HG03469 (cell line): Measurements from ENCODE around the gene EPB42.

ENCODE experiments used
- ATAC-seq: cut with Tn5 transposase; IDR thresholded peaks from one replicate; pipeline ENCODE4 v1.9.1; 2021; ENCODE audit warnings: mild to moderate bottlenecking, moderate library complexity, moderate number of reproducible peaks; ENCODE audit not compliant: unreplicated experiment

Gene EPB42

DNA sequence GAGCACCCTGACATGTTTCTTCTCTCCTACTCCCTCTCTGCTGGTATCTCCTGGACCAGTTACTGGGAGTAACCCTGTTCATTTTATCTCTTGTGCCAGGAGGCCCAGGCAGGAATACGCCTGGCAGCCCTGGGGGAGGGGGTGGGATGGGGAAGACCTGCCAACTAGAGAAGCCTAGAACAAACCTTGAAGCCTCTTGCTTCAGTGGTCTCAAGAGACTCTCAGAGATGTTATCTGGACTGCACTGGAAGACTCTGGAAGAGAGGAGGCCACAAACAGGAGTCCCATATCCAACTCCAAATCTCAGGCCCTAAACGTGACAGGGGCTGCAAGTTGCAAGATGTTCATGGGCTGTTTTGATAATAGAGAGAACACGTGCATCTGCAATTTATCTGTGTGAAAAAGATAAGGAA, at the start of gene EPB42:
Gene EPB42 (minus strand): TSS at position 28 of the 413 bp plus-strand sequence. CDS start 193 bp downstream, outside the sequence.
- ATAC-seq: no peak

DNA sequence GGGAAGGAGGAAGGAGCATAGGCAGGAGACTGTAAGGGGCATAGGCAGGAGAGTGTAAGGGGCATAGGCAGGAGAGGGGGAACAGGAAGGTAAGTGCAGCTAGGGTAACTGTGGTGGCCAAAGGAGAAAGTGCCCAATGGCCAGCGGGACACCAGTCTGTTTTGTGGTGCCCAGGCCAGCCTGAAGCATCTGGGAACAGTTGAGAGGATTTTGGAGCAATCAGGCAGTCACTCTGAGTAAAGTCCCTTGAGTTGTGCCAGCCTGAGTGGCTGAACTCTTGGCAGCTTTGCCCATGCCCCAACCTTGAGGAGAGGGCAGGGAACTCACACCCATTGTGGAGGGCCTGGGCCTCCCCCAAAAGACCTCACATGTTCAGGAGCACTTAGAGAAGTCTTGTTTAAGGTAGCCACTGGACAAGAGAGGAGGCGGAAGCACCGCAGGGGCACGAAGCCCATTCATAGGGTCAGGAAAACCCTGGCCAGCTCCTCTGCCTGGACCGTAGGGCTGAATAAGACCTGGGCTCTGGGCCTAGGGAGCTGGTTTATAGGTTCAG, 49.4 kb upstream of the EPB42 start:
- ATAC-seq: no peak

DNA sequence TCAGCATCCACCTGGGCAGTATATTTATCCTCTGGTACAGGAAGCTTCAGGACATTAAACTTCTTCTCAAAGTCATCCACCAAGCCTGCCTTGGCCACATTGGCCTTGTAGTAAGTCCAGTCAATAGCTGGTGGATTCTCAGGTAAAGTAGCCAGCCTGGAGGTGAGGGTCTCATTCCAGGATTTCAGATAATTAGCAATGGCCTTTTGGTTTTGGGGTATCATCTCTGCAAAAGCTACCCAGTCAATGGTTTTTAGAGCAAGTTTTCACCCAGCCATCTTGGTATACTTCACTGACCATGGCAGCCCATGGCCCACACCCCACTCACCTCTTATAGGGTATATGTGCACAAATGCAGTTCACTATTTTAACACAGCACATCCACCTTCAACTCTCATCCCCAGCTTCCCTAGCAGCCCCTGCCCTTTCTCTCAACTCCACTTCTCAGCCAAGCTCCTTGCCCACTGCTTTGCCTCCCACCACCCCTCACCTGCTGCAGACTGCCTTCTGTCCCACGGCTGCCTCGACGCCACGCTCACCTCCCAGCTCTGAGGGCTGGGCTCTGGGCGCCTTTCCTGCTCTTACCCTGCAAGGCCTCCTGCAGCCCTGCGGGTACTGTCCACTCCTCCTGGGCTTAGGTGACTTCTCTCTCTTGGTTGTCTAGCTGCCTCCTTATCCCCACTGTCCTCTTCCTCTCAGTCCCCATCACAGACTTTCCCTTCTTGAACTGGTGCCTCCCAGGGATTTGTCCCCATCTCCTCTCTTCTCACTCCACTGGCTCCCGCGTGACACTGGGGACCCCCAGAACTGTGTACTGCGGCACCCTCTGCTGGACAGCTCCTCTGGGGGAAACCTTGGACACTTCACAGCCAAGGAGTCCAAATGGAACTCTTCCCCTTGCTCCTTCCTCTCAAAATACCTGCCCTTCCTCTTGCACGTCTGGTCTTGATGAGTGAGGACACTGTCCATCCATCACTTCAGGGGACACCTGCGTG, 47.6 kb upstream of the EPB42 start:
- ATAC-seq: no peak

DNA sequence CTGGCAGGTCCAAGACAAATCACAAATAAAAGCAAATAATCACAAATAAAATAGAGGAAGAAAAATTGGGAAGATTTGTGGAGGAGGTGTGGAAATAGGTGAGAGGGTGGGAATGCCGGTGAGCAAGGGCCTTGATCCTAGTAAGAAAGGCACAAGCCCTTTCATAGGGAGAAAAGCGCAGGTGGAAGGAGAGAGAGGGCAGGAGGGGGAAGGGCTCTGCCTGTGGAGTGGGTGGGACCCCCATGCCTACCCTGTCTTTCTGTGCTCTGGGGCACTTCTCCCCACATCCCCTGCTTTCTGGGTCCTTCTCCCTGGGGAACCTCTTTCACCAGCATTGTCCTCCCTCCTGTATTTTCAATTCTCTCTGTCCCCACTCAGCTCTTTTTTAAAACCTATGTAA, 46.6 kb upstream of the EPB42 start:
- no peak for ATAC-seq

DNA sequence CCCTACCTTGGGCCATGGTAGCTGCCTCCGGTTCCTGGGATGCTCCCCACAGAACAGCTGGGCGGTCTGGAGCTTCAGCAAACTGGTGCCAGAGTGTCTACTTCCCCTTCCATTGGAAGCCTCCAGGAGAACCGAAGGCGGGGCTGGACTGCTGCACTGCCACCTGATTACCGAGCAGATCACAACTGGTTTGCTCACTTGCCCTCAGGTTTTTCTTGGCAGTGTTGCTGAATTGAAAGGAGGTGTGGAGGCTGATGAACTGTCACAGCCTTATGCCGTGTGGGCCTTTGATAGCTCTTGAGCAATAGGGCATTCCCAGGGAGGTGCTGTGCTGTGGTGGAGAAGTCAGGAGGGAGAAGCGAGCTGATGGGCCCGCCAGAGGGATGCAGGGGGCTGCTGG, 46.0 kb upstream of the EPB42 start, which contains the start of gene TGM5:
Gene TGM5 (minus strand): TSS at position 95 of the 400 bp plus-strand sequence. CDS start 79 bp downstream, at position 16.
- ATAC-seq: no peak

DNA sequence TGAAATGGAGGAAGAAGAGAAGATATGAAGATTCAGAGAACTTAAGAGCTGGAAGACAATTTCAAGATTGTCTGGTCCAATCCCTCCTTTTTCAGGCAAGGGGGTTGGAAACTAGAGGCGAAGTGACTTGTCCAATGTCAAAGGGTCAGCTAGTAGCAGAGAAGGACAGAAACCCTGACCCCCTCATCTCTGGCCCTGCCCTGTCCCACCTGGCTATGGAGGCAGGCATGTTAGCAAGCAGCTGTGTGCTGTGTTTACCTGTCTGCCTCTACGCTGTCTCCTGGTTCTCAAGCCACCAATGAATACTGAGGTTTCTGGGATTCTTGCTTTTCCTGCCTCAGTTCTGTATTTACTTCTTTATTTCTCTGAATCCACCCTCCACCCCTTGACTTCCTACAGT, 45.6 kb upstream of the EPB42 start:
- ATAC-seq: no peak

DNA sequence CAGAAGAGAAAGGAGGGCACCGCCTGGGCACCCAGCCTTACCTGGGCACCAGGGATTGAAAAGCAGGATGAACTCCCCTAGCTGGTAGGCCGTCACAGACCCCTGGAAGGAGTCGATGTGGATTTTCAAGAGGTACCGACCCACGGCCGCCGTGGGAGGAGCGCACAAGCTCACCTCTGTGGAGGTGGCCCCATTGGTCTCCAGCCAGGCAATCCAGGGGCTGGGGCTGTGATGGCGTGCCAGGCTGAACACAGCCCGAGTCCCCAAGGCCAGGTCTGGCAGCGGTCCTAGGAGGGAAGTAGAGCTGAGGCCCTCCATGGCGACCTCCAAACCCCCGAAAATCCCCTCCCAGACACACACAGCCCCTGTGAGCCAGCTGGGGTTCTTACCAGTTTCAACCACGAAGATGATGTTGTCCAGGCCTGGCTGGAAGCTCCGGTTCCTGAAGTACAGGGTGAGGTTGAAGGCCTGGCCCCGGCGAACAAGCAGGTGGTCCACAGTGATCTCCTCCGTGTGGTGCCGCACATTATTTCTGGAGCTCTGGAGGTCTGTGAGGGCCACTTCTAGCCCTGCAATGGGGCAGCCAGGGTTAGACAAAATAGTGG, 39.3 kb upstream of the EPB42 start:
- no peak for ATAC-seq

DNA sequence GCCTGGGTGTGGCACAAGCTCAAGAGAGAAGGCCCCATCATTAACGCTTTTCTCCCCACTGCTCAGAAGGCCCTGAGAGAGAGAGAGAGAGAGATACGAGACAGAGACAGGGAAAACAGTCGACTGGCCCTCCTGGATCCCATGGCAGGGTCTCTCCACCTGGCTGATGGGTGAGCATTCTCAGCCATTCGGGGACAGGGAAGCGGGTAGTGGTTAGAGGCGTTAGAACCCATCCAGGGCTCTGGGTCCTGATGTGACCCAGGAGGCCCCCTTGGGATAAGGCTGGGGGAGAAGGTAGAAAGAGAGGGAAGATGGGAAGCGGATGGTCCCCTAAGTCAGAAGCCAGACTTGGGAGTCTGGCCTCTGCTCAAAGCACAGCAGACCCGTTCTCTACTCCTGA, 38.0 kb upstream of the EPB42 start:
- ATAC-seq: no peak

DNA sequence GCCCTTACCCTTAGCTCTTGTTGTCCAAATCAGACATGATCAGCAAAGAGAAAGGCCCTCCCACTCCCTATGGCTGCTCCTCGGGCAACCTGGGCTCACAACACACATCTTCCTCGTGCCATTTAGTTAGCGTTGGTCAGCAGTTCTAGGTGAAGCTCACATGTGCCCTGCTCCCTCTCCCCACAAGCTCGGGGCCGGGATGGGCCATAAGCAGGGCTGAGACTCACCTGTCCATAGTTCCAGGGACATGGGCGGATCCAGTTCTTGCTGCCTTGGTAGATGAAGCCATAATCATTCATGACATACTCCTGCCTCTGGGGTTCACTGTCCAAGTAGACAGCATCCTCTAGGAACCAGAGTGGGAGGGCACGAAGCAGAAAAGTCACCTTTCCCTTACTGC, 35.5 kb upstream of the EPB42 start:
- no peak for ATAC-seq

DNA sequence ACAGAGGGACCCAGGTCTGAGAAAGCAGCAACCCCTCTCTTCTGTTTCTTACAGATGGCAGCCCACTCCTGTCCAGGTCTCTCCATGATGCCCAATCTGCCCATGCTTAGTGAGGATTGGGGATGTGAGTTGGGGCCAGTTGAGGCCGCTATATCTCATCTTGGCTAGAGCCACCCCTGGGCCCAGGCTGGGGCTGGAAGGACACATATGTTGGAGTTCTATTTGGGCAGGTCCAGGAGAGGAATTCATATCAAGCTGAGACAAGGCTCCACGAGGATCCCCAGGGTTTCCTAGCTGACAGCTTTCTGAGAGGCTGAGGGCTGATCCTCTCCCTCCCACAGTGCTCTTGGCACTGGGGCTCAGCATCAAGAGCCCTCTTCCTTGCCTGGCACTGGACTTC, 34.6 kb upstream of the EPB42 start:
- ATAC-seq: no peak

DNA sequence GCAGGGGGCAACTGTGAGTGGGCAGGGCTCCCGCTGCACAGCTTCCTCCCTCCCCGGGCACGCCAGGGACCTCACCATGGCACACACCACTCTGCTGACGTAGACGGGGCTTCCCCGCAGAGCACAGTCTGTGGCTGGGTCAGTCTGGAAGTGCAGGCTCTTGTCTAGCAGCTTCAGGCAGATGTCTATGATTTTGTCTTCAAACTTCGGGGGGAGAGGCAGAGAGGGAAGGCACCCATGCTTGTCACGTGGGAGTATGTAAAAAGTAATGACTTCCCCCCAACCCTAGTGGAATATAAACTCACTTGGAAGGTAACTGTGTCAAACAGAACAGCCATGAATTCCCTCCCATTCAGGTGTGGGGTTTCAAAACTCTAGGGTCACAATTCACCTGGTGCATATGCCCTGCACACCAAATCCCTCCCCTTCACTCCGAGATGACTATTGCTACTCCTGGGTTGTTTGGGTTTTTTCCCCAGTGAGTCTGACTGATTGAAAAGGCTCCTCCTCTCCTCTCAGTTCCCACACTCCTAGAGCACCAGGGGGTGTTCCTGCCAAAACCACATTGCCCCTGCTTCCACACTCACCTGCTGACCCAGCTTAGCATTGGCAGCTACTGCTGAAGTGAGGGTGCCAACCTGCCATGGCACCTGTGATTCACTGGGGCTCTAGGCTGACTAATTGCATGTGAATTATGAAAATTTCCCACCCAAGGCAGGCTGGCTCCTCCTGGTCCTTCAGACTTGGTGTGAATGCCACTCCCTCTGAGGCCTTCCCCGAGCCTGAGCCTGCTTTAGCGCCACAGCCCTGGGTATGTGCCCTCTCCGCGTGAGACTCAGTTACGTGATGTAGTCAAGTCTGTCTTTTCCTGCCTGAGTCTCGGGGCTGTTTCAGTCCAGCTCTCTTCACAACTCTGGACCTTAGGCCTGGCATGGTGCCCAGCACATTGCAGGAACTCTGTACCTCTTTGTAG, 32.9 kb upstream of the EPB42 start:
- no peak for ATAC-seq

DNA sequence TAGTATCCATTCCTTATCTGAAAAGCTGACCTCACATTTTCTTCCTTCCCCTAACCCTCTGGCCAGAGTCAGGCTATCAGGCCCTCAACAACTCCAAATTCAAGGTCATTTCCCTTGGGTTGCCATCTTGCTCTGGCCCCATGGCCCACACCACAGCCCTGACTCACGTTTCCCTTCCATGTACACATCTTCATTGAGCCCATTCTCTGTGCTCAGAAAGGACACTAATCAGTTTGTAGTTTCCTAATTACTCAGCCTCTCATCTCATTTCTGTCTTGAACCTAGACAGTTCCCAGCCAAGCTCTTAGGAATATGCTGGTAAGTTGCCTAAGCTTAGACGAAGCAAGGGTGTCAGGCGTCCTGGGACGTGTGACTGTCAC, 31.0 kb upstream of the EPB42 start:
- ATAC-seq: no peak

DNA sequence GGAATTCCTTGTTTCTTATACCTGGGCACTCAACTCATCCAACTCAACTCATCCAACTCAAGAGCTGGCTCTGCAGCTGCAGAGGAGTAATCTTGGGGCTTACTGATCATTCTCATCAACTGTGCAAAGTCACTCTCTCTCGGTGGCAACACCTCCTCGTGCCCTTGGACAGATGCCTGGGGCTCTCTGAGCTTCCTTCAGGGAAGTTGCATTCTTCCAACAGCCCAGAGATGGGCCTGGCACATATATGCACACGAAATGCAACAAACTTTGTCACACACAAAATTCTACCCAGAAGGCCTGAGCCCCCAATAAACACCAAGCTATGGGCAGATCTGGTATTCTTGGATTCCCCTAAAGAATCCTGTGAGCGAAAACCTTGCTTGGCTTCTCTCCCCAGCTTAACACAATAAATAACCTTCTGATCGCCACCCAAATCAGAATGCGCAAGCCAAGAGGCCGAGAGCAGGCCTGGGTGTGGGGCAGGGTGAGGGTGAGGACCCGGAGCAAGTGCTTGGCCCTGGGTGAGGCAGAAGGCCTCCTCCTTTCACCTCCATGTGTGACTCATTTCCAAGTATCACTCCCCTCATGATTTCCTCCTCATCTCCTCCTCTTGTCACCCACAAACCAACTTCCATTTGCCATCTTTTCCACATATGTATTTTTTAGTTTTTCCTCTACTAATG, 30.5 kb upstream of the EPB42 start:
- ATAC-seq: no peak

DNA sequence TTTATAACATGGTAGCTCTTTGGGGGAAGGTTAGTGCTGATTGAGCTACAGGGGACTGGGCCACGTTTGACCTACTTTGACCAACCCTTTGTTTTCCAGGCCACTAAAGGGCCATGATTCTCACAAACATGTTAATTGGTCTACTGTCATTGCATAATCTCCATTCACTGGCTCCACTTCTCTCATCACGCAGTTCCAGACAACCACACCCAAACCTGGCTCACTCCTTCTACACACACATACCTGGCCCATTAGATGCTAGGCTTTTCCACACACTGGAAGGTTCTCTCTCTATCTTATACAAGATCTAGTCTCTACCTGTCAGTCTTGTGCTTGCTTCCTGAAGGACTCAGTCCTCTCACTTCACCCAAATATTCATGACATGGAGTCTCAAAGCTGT, 30.0 kb upstream of the EPB42 start:
- no peak for ATAC-seq

DNA sequence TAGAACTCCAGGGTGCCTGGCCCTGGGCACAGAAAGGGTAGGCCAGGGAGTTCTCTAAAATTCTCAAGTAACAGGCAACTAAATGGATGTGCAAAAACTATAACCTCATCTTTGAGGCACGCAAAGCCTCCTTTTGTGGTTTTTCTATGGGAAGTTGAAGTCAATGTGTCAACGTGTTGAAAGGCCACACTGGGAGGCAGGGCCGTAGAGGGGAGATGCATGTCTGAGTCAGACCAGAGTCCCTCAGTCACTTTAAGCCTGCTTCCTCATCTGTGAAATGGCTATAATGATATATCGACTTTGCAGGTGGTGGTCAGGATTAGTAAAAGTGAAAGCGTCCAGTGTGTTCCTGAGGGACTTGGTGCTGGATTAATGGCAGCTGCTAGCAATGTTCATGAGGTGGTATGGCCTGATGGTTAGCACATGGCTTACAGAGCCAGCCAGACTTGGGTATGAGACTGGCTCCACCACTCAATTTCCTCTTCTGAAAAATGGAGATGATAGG, 28.9 kb upstream of the EPB42 start:
- peak; percentile 33 for ATAC-seq

DNA sequence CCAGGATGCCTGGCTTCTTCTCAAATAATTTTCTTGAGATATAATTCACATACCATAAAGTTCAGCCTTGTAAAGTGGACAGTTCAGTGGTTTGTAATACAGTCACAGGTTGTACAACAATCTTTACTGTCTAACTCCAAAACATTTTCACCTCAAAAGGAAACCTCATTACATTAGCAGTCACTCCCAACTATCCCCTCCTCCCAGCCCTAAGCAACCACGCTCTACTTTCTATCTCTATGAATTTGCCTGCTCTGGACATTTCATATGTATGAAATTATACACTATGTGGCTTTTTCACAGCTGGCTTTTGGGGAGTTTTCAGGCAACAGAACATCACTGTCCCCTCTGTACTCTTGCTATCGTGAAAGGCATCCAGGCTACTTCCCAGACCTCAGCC, 28.4 kb upstream of the EPB42 start:
- ATAC-seq: no peak

DNA sequence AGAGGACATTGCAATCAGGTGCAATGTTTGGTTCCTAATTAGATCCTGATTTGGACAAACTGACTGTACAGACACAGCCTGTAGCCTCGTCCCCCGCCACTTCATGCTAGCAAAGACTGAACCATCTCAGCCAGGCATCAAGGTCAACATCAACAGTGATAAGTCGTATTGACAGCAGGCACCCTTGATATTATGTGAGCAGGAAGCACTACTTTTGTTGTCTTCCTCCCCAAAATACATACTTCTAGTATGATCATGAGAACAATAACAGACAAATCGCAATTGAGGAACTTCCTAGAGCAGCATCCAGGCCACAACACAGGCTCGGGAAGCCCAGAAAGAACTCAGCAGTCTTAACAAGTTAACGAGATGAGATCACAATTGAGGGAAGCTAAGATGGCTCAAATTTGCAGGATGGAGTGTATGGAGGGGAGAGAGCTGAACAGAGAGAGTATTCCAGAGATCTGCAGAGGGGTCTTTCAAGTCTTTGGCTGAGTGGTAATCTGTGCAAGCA, 25.5 kb upstream of the EPB42 start:
- ATAC-seq: no peak

DNA sequence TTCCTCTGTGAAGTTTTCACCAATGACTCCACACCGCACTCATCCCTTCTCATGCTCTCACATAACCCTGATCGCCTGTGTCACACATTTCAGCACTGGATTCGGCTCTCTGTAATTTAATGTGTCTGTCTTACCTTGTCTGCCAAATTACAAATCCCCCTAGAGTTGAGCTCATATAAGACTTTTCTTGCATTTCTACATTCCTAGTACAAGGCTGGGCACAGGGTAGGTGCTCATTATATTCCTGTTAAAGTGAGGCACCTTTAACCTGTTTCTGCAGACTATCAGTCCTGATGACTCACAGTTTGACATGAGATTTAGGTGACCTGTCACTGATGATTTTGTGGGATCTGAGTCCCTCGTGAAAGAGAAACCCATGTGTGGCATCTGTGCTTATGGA, 23.3 kb upstream of the EPB42 start:
- no peak for ATAC-seq

DNA sequence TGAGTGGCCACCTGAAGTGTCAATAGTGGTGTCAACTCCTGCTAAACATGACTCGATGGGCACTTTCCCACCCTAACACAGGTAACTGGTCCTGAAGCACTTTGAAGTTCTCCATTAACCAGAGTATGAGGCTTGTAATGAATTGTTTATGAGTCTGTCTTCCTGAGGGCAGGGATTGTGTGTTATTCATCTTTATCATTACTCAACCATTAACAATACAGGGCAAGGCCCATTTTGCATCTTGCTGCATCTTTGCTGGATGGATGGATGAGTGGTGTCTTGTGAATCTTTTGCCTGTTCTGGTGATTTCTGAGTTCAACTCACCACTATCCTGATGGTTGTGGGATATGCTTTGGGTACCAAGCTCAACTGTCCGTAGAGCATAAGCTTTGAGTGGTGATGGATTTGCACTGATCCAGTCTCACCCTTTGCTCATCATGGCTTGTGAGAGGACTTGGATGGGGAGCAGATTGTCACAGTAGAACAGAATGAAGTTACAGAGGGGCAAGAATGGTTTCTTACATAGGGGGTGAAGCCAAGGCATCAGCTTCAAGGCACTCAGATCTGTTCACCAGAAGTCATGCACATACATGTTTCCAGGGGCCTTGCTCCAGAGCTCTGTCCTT, 22.3 kb upstream of the EPB42 start:
- no peak for ATAC-seq
